Astrocyte of the cerebellum (primary cell): ENCODE results near the gene UBE2E2.

Source experiments
- DNase-seq: peaks from one replicate; pipeline ENCODE4 v3.0.0-alpha.2; 2011; ENCODE audit warnings: low read depth
- H3K4me3 ChIP-seq: 2 replicates; pipeline ENCODE4 v1.5.1; 2011; ENCODE audit warnings: mild to moderate bottlenecking, low read depth, low read length, moderate library complexity
- in situ Hi-C: cut with HindIII; loops from 2 replicates; pipeline ENCODE4 v1.10.0; 2017; ENCODE audit warnings: low sequenced_read_pairs
- TF ChIP-seq, protein P1 (sequence below): IDR thresholded peaks from 2 replicates; pipeline ENCODE4 v1.5.1; 2012; ENCODE audit warnings: low read length, low read depth, moderate library complexity, mild to moderate bottlenecking; ENCODE audit errors: missing control alignments

The UBE2E2 gene

DNA sequence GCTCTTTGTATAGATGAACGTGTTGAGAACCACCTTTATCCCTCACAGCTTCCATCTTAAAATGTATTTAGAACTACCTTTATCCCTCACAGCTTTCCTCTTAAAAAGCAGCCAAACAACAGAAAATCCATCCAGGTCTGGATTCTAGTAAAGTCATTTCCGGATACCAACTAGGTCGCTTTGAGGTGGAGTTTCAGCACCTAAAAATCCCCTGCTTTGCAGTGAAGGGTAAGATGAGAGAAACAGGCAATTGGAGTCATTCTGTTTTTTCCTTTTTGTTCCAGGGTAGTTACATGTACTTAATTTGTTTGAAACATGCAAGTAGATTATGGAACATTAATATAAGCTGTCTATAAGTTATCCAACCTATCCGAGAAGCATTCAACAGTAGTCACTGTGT lies 192.0 kb downstream of the UBE2E2 start:
- H3K4me3 ChIP-seq = no peak overlapping the region
- TF ChIP-seq, protein P1, sequence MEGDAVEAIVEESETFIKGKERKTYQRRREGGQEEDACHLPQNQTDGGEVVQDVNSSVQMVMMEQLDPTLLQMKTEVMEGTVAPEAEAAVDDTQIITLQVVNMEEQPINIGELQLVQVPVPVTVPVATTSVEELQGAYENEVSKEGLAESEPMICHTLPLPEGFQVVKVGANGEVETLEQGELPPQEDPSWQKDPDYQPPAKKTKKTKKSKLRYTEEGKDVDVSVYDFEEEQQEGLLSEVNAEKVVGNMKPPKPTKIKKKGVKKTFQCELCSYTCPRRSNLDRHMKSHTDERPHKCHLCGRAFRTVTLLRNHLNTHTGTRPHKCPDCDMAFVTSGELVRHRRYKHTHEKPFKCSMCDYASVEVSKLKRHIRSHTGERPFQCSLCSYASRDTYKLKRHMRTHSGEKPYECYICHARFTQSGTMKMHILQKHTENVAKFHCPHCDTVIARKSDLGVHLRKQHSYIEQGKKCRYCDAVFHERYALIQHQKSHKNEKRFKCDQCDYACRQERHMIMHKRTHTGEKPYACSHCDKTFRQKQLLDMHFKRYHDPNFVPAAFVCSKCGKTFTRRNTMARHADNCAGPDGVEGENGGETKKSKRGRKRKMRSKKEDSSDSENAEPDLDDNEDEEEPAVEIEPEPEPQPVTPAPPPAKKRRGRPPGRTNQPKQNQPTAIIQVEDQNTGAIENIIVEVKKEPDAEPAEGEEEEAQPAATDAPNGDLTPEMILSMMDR = no peak
- DNase-seq = no peak
- in situ Hi-C loops = no loop called here

DNA sequence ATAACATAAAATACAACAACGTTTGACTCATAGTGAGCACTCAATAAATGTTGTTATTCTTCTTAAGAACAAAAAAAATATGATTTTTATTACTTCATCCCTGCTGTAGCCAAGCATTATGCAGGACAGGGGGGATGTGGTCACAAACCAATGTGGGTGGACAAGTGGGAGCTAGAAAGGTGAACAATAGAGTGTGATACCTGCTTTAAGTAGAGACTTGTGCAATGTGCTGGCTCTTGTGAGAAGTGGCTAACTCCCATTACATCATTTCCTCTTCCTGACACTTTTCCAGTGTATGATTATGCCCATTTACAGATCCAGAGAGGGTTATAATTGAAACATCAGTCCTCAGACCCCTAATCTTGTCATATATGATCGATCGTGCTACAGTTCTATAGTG lies 193.6 kb downstream of the UBE2E2 start:
- in situ Hi-C loops = no loop called here
- H3K4me3 ChIP-seq = no peak overlapping the region
- TF ChIP-seq, protein P1 = no peak
- DNase-seq = no peak

DNA sequence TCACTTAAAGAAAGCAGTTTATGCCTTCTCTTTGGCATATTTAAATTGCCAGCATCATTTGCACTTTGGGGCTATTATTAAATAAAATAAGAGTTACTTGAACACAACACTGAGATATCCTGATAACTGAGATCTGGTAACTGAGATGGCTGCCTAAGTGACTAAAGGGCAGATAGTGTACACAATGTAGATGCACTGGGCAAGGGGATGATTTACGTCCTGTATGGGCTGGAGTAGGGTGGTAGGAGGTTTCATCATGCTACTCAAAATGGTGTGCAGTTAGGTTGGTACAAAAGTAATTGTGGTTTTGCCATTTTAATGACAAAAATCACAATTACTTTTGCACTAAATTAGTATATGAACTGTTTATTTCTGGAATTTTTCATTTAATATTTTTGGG lies 196.1 kb downstream of the UBE2E2 start:
- H3K4me3 ChIP-seq = no peak overlapping the region
- DNase-seq = no peak
- TF ChIP-seq, protein P1 = no peak
- in situ Hi-C loops = no loop called here

DNA sequence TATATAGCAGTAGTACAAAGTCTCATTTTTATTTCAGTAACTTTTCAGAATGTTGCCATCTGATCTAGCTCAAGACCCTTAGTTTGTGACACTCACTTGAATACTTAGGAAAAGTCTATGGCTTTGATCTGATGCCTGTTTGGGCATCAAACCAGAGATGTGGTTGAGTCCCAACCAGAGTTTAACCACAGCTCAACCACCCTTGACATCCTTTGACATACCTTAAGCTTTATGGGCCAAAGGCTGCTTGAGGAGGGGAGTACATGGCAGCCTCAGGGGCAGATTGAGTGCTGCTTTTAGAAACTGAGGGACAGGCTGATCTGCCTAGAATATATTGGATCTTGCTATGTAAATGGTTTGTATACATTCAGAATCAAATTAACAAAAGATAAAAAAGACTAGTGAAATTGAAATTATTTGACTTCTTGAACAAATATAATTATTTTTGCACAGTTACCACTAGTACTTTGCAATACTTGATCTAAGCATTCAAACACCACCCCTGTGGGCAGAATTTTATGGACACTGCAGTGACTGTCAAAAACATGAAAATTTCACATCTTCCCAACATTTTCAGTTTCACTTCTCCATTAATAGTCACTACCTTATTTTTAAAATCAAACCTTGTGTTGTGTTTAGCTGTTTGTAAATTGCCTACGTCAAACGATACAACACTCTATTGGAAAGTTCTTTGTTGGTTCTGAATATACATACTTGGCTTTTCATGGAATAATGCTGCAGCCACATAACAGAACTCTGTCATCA lies 199.8 kb downstream of the UBE2E2 start:
- no peak for DNase-seq
- H3K4me3 ChIP-seq = no peak overlapping the region
- in situ Hi-C loops = no loop called here
- TF ChIP-seq, protein P1 = no peak

DNA sequence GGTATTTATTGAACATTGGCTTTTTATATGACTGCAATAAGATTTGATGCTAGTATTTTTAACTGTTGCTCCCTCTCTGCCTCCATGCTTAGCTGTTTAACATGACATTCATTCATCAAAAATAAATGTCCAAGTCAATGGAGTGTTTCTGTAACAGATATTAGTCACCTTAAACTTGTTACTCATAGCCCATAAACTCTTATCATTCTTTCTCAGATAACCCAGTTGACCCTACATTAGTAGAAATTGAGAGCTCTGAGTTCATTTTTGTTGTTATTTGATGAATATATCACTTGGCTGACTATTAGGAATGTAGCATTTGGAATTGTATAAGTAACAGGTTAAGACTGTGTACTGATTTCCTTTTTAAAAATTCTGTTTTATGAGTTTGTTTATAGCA lies 201.1 kb downstream of the UBE2E2 start:
- in situ Hi-C loops = no loop called here
- no peak for DNase-seq
- H3K4me3 ChIP-seq = no peak overlapping the region
- TF ChIP-seq, protein P1 = no peak

DNA sequence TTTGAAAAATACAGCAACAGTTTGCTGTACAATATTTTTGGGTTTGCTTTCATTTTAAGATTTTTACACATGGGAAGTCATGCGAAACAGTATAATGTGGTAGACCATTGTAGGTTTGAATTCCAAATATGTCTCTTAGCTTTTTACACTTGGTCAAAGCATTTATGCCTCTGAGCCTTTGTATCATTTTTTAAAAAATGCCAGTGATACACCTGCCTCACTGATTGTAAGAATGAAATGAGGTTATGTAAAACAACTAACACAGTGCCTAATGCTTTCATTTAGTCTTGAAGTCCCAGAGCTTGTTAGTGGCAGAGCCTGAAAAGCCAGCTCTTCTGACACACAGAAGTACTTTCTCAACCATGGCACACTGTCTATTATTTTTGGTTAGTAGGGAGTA lies 202.0 kb downstream of the UBE2E2 start:
- in situ Hi-C loops = no loop called here
- TF ChIP-seq, protein P1 = no peak
- H3K4me3 ChIP-seq = no peak overlapping the region
- DNase-seq = peak; percentile 3

DNA sequence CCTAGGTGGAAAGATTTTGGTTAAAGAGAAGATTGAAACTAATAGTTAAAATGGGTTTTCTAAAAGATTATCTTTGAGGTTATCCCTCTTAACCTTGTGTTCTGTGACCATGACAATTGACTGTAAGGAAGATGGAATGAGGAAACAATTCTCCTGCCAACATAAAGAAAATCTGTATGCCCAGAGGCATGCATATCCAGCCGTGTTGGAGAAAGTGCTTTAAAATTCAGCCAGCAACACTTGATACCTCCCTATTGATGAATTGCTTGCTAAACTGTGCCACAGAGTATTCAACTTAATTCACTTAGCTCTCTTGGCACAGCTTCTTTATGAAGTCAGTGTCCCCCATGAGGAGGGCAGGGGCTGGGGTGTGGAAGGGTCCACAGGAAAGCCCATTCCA lies 203.5 kb downstream of the UBE2E2 start:
- in situ Hi-C loops = no loop called here
- DNase-seq = no peak
- TF ChIP-seq, protein P1 = no peak
- H3K4me3 ChIP-seq = no peak overlapping the region
